Central memory CD8-positive, alpha-beta T cell (primary cell): ENCODE data around the gene ERVFRD-1.

Experiments
- ATAC-seq: fragments of 150-1000 bp; cut with Tn5 transposase; replicated peaks from 2 replicates; pipeline ENCODE4 v1.10.0; 2022; ENCODE audit warnings: mild to moderate bottlenecking, moderate FRiP score, moderate number of reproducible peaks; ENCODE audit not compliant: poor library complexity, severe bottlenecking; ENCODE audit errors: extremely low read depth
- DNase-seq, 2 donors: peaks; one replicate each; pipeline ENCODE4 v3.0.0; 2021; ENCODE audit warnings: low spot score in 2 of 2
- H3K27ac Mint-ChIP-seq: one replicate; pipeline ENCODE4 v1.8.0; 2022; ENCODE audit warnings: low read depth, mild to moderate bottlenecking, moderate library complexity, mixed read lengths
- H3K27me3 Mint-ChIP-seq: one replicate; pipeline ENCODE4 v1.8.0; 2022; ENCODE audit warnings: mixed read lengths
- H3K36me3 Mint-ChIP-seq: one replicate; pipeline ENCODE4 v1.8.0; 2022; ENCODE audit warnings: mild to moderate bottlenecking, moderate library complexity, mixed read lengths; ENCODE audit not compliant: insufficient read depth
- H3K4me1 Mint-ChIP-seq: one replicate; pipeline ENCODE4 v1.8.0; 2022; ENCODE audit warnings: mixed read lengths
- H3K4me3 Mint-ChIP-seq: one replicate; pipeline ENCODE4 v1.8.0; 2022; ENCODE audit warnings: mild to moderate bottlenecking, moderate library complexity, mixed read lengths
- H3K9me3 Mint-ChIP-seq: one replicate; pipeline ENCODE4 v1.8.0; 2022; ENCODE audit warnings: mixed read lengths

Gene ERVFRD-1

DNA sequence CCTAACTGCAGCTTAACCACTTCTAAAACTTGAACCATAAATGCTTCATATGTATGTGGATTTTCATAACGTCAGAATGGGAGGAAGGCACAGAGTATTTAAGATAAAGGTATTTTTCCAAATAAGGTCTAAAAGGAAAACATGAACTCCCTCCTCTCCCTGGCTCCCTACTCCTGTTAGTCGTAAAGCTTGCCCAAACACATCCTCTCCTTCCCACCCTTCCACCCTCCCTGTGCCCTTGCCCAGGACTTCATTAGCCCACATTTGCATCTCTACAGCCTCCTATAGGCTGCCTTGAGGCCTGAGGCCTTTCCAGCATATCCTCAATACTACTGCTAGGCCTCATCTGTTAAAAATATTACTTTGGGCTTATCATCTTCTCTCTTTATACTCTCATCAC is 35.0 kb downstream of the ERVFRD-1 start:
- ATAC-seq = no peak
- Mint-ChIP-seq H3K36me3 (no peaks in the 10 kb centered on the region), H3K9me3 (no peaks in the 10 kb centered on the region), H3K4me3 (no peak overlapping the region), H3K27ac (no peak overlapping the region), H3K4me1 (no peaks in the 10 kb centered on the region), H3K27me3 (peaks cover 9% of the 10 kb centered on the region)
- no peak for DNase-seq

DNA sequence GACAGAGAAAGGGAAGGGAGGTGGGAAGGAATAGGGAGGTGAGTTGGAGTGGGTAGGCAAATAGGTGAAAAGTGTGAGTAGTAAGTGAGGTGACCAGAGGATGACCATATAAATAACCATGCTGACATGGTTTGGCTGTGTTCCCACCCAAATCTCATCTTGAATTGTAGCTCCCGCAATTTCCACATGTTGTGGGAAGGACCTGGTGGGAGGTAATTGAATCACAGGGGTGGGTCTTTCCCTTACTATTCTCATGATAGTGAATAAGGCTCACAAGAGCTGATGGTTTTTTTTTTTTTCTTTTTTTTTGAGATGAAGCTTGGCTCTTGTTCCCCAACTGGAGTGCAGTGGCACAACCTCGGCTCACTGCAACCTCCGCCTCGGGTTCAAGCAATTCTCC is 39.4 kb downstream of the ERVFRD-1 start:
- no peak overlapping the region for H3K27ac Mint-ChIP-seq

GRCh38 chr6:11069760-11070159 is 41.8 kb downstream of the ERVFRD-1 start:
- no peak for ATAC-seq
- no peak for DNase-seq
- no peak overlapping the region for H3K4me3 Mint-ChIP-seq
- H3K27ac Mint-ChIP-seq = no peak overlapping the region
- H3K36me3 Mint-ChIP-seq = no peaks in the 10 kb centered on the region
- H3K9me3 Mint-ChIP-seq = no peaks in the 10 kb centered on the region
- H3K27me3 Mint-ChIP-seq = no peaks in the 10 kb centered on the region
- no peaks in the 10 kb centered on the region for H3K4me1 Mint-ChIP-seq

More for the DNA sequence above, 39.4 kb downstream of the ERVFRD-1 start:
- no peaks in the 10 kb centered on the region for H3K36me3 Mint-ChIP-seq
- ATAC-seq (no peak), DNase-seq (no peak)
- no peaks in the 10 kb centered on the region for H3K9me3 Mint-ChIP-seq
- H3K4me1 Mint-ChIP-seq = no peaks in the 10 kb centered on the region
- no peak overlapping the region for H3K4me3 Mint-ChIP-seq
- H3K27me3 Mint-ChIP-seq = no peaks in the 10 kb centered on the region

- H3K27me3 Mint-ChIP-seq = peaks cover 14% of the 10 kb centered on the region
- H3K4me1 Mint-ChIP-seq = no peaks in the 10 kb centered on the region
- H3K4me3 Mint-ChIP-seq = no peak overlapping the region
- no peak for ATAC-seq
- no peak for DNase-seq
- no peak overlapping the region for H3K27ac Mint-ChIP-seq
- H3K9me3 Mint-ChIP-seq = no peaks in the 10 kb centered on the region
- H3K36me3 Mint-ChIP-seq = no peaks in the 10 kb centered on the region
Measured at GRCh38 chr6:11067348-11067747, 44.2 kb downstream of the ERVFRD-1 start.

- Mint-ChIP-seq H3K36me3 (no peaks in the 10 kb centered on the region), H3K4me1 (no peaks in the 10 kb centered on the region), H3K4me3 (no peak overlapping the region), H3K9me3 (no peaks in the 10 kb centered on the region), H3K27ac (no peak overlapping the region), H3K27me3 (peaks cover 16% of the 10 kb centered on the region)
- ATAC-seq (no peak), DNase-seq (no peak)
Measured at GRCh38 chr6:11066505-11067347, 44.8 kb downstream of the ERVFRD-1 start.

DNA sequence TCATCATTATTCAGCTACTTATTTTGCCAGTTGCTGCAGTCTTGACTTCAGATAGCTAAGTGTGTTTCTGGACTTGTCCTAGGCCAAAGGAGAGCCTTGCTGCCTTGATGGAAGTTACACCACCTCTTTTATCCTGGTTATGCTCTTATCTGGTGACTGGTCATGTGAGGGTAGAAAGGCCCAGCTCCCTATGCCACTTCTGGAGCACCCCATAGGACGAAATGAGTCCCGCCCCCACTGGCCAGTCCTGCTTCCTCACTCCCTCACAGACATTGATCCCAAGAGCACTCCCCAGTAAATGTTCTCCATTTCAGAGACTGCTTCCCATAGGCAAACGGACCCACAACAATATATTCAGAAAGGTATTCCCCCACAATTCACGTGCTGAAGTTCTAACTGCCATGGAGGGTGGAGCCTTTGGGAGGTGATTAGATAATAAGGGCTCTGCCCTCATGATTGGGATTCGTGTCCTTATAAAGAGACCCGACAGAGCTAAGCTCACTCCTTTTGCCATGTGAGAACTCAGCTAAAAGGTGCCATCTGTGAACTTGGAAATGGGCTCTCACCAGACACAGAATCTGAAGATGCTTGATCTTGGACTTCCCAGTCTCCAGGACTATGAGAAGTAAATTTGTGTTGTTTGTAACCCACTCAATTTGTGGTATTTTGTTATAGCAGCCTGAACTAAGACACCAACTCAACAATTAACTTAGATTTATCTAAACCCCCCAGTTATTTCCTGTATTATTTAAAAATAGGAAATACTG is 45.9 kb downstream of the ERVFRD-1 start:
- no peak for DNase-seq
- H3K36me3 Mint-ChIP-seq = no peaks in the 10 kb centered on the region
- no peak for ATAC-seq
- no peaks in the 10 kb centered on the region for H3K9me3 Mint-ChIP-seq
- peaks cover 27% of the 10 kb centered on the region for H3K27me3 Mint-ChIP-seq
- no peak overlapping the region for H3K27ac Mint-ChIP-seq
- no peaks in the 10 kb centered on the region for H3K4me1 Mint-ChIP-seq
- H3K4me3 Mint-ChIP-seq = no peak overlapping the region

DNA sequence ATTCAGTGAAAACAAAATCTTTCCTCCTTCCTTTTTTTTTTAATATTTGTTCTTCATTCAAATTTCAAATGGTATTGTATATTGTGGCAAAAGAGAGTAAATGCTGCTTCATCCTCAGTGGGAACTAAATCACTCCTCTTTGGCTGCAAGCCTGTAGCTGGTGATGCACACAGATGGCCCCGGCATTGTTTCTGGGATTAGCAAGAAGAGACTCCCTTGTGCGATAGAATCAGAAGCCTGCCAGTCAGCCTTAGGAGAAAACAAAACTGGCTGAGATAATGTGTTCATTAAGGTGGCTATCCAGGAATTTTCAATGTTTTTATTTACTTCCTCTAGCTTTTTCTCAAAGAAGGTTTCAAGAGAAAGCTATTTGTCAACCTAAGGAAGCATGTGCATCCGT is 46.7 kb downstream of the ERVFRD-1 start:
- Mint-ChIP-seq H3K27me3 (peaks cover 29% of the 10 kb centered on the region), H3K36me3 (no peaks in the 10 kb centered on the region), H3K27ac (no peak overlapping the region), H3K9me3 (no peaks in the 10 kb centered on the region), H3K4me3 (no peak overlapping the region), H3K4me1 (no peaks in the 10 kb centered on the region)
- ATAC-seq (no peak), DNase-seq (no peak)

DNA sequence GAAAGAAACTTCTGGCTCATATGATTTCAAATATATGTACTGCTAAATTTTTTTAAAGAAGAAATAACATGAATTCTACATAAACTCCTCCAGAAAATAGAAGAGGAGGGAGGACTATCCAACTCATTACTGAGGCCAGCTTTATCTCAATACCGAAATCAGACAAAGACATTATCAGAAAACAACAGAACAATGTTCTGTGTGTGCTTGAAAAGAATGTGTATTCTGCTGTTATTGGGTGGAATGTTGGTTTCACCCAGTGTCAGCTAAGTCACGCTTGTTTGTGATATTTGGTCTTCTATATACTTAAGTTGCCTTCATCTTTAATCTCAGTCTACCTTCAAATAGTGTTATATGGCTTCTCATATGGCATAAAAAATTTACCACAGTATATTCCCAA is 48.8 kb downstream of the ERVFRD-1 start:
- Mint-ChIP-seq H3K4me1 (no peaks in the 10 kb centered on the region), H3K9me3 (no peaks in the 10 kb centered on the region), H3K27me3 (peaks cover 29% of the 10 kb centered on the region), H3K36me3 (no peaks in the 10 kb centered on the region), H3K27ac (no peak overlapping the region), H3K4me3 (no peak overlapping the region)
- DNase-seq (no peak), ATAC-seq (no peak)

- Mint-ChIP-seq H3K4me3 (no peak overlapping the region), H3K27me3 (peaks cover 29% of the 10 kb centered on the region), H3K27ac (no peak overlapping the region), H3K36me3 (no peaks in the 10 kb centered on the region), H3K4me1 (no peaks in the 10 kb centered on the region), H3K9me3 (no peaks in the 10 kb centered on the region)
- no peak for DNase-seq
- ATAC-seq = no peak
Measured at GRCh38 chr6:11062083-11062482, 49.4 kb downstream of the ERVFRD-1 start.

DNA sequence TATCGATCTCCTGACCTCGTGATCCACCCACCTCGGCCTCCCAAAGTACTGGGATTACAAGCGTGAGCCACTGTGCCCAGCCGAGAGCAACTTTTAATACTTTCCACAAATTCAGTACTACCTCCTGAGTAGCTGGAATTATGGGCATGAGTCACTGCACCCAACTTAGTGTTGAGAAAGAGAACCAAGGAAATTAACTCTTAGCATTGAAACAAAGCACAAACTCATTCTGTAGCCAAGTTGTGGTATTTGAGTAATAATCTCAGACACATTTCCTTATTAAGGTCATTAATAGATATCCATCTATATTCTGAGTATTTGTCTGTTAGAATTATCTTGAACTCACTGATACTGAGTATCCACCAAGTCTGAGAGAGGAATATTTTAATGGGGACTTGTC is 53.1 kb downstream of the ERVFRD-1 start:
- no peak for DNase-seq
- Mint-ChIP-seq H3K36me3 (no peaks in the 10 kb centered on the region), H3K27ac (no peak overlapping the region), H3K9me3 (no peaks in the 10 kb centered on the region), H3K4me1 (no peaks in the 10 kb centered on the region), H3K27me3 (peaks cover 27% of the 10 kb centered on the region), H3K4me3 (no peak overlapping the region)
- no peak for ATAC-seq

DNA sequence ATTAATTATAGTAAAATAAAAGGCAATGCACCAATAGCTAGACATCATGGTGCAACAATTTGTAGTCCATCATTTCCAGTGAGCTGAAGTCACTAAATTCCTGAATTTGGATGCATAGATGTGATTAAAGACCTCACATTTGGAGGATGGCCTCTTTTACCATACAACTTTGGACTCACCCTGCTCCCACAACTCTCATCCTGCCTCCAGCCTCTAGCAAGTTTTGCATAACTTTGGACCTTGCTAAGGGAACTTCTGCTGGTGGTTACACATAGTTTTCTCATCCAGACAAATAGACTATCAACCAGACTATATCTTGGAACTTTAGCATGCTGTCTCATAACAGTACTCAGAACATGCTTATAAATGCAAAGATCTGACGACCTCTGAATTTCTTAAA is 54.7 kb downstream of the ERVFRD-1 start:
- H3K36me3 Mint-ChIP-seq = no peaks in the 10 kb centered on the region
- H3K9me3 Mint-ChIP-seq = no peaks in the 10 kb centered on the region
- no peak for ATAC-seq
- no peak for DNase-seq
- no peaks in the 10 kb centered on the region for H3K4me1 Mint-ChIP-seq
- no peak overlapping the region for H3K4me3 Mint-ChIP-seq
- H3K27me3 Mint-ChIP-seq = peaks cover 31% of the 10 kb centered on the region
- H3K27ac Mint-ChIP-seq = no peak overlapping the region

DNA sequence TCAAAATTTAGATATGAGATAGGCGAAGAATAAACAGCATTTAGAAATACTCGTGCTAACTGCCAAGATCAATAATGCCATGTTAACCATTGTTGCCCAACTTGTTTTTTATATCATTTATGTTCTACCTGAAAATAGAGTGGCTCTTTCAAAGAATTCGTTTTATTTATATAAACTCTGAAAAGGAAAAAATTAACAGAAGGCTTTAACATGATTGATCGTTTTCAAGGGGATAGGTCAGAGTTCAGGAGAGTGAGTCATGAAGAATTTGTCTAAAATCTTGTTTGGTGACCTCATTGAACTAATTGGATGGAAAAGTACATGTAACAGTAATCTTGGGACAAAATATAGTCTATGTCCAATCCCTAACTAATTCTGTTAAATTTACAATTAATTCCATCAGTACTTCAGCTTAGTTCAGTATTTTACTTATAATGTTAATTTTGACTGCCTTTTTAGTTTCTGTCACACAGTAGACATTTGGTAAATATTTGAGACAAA is 56.3 kb downstream of the ERVFRD-1 start:
- ATAC-seq (no peak), DNase-seq (no peak)
- H3K27me3 Mint-ChIP-seq = peaks cover 34% of the 10 kb centered on the region
- no peaks in the 10 kb centered on the region for H3K36me3 Mint-ChIP-seq
- no peak overlapping the region for H3K27ac Mint-ChIP-seq
- no peaks in the 10 kb centered on the region for H3K4me1 Mint-ChIP-seq
- no peak overlapping the region for H3K4me3 Mint-ChIP-seq
- H3K9me3 Mint-ChIP-seq = no peaks in the 10 kb centered on the region

GRCh38 chr6:11054722-11055121 is 56.8 kb downstream of the ERVFRD-1 start:
- no peaks in the 10 kb centered on the region for H3K4me1 Mint-ChIP-seq
- DNase-seq (no peak), ATAC-seq (no peak)
- H3K27me3 Mint-ChIP-seq = peaks cover 39% of the 10 kb centered on the region
- no peak overlapping the region for H3K4me3 Mint-ChIP-seq
- no peak overlapping the region for H3K27ac Mint-ChIP-seq
- no peaks in the 10 kb centered on the region for H3K36me3 Mint-ChIP-seq
- H3K9me3 Mint-ChIP-seq = no peaks in the 10 kb centered on the region
